ENCODE results near the gene LSP1.
"Not testable (repeated sequence)": the region's sequence is repeated elsewhere in the genome, so short reads cannot be mapped to it uniquely, and the experiment has no call there.

GRCh38 chr11:1873813-1874150 lies 20.9 kb downstream of the LSP1 start:
- not testable (repeated sequence) for TF ChIP-seq ARNTL (CRISPR knock-in tag; IDR thresholded peaks at IDR 0.05; ENCODE audit: borderline replicate concordance, low read depth); CSRNP3 (CRISPR knock-in tag; IDR thresholded peaks at IDR 0.05); CSDC2 (CRISPR knock-in tag; IDR thresholded peaks at IDR 0.05); GLIS3 (CRISPR knock-in tag; IDR thresholded peaks at IDR 0.05); PATZ1 (CRISPR knock-in tag; IDR thresholded peaks at IDR 0.05; ENCODE audit: borderline replicate concordance); ZFP3 (CRISPR knock-in tag; IDR thresholded peaks at IDR 0.05); BACH2 (CRISPR knock-in tag; IDR thresholded peaks at IDR 0.05; ENCODE audit: borderline replicate concordance); TOX (CRISPR knock-in tag; IDR thresholded peaks at IDR 0.05; ENCODE audit: borderline replicate concordance); ISL1 (CRISPR knock-in tag; IDR thresholded peaks at IDR 0.05); RARB (CRISPR knock-in tag; IDR thresholded peaks at IDR 0.05); OSR1 (CRISPR knock-in tag; IDR thresholded peaks at IDR 0.05); CREB5 (CRISPR knock-in tag; IDR thresholded peaks at IDR 0.05; ENCODE audit: low read depth); TCF4 (CRISPR knock-in tag; IDR thresholded peaks at IDR 0.05; ENCODE audit: borderline replicate concordance)

Data from SK-N-SH treated with all-trans-retinoic acid at 6 μM for 48 hours (cell line).